ENCODE measurements around the gene MAPK11.

DNA sequence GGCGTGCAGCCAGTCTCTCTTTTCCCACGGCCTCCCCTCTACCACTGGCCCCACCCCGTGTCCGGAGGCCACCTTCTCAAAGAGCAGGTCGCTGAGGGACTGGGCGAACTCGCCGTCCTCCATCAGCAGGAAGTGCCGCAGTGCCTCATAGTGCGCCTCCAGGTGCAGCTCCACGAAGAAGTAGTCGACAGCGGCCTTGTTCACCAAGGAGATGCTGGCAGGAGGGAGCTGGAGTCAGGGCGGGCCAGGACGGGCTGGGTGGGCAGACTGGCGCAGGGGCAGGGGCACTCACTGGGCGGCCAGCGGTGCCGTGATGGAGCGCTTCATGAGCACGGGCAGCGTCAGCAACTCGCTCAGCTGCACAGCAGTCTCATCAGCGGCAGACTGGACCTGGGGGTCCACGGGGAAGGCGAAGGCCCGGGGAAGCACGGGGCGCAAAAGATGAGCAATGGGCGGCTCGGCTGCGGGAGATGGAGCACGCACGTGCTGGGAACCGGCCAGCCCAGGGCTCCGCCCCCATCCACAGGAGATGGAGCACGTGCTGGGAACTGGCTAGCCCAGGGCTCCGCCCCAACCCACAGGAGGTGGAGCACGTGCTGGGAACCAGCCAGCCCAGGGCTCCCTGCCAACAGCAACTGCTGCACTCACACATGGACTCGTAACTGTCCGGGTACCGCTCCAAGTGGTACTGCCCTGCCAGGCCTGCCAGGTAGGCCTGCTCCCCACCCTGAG is 51.0 kb downstream of the MAPK11 start:
- TF ChIP-seq NFRKB (IDR thresholded peaks at IDR 0.05): no peak
- TF ChIP-seq SP1 (IDR thresholded peaks at IDR 0.05): no peak
- no peak for TF ChIP-seq ELF4 (IDR thresholded peaks at IDR 0.05)
- TF ChIP-seq BHLHE40 (IDR thresholded peaks at IDR 0.05; ENCODE audit: borderline replicate concordance): no peak
- TF ChIP-seq FOXA1 (IDR thresholded peaks at IDR 0.05): no peak

Data from HEK293T (cell line).